ENCODE data around the gene CHD9.
"Not testable (repeated sequence)": the region's sequence is repeated elsewhere in the genome, so short reads cannot be mapped to it uniquely, and the experiment has no call there.

CHD9 gene

DNA sequence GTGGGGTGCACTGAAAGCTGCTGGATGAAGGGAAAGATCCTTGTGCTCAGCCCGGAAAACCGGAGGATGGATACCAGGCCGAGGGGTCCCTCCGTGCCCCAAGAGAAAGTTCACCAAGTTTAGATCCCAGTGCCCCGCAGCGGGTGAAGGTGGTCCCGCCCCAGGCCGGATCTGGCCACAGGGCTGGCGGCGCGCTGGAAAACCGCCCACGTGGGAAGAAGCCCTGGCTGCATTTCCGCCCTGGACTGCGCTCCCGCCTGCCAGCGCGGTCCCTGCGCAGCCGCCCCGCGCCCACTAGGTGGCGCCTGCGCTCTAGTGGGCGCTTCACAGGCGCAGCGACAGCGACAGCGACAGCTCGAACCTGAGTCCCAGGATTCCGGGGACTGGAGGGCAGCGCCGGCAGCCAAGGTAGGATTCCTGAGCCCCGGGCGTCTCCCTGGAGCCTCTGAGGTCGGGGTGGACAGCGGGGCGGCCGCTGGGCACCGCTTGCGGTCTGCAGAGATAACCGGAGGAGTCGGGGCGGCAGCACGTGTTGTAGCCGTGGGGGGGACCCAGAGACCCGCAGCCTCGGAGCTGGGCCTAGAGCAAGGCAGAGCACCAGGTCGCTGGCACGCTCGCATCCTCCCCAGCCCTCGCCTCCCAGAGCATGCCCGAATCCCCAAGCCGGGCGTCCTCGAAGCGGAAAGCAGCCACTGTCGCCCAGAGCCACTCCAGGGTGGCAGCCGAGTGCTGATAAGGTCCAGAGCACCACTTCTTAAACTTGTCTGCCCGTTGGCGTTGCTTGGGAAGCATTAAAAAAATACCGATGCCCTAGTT is at the start of gene CHD9:
CHD9 (plus strand) TSS at position 322 of the 816 bp plus-strand sequence. CDS start 101,099 bp downstream, outside the sequence.
- DNase-seq: peak; percentile 30 to 61 (median 50)

GRCh38 chr16:53007095-53007494 is 47.7 kb upstream of the CHD9 start:
- no peak for DNase-seq

- no peak for DNase-seq
Observed at GRCh38 chr16:53014287-53014686, 40.5 kb upstream of the CHD9 start.

- no peak for DNase-seq
Observed at GRCh38 chr16:53018834-53019416, 35.9 kb upstream of the CHD9 start.

GRCh38 chr16:53022374-53022773 is 32.4 kb upstream of the CHD9 start:
- DNase-seq: no peak

DNA sequence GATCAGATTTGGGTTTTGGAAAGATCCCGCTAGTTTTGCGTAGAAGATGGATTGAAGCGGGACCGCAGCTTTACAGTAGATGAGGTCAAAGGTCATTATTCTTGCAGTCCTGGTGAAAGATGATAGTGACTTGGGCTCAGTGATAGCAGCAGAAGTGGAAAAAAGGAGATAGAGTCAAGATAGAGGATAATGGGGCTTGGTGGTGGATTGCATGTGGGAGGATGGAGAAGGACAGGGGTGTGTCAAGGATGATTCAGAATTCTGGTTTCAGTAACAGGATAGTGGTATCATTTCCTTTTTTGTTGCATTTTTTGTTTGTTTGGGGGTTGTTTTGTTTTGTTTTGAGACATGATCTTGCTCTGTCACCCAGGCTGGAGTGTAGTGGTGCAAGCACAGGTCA is 30.7 kb upstream of the CHD9 start:
- no peak for DNase-seq

GRCh38 chr16:53029971-53030370 is 24.8 kb upstream of the CHD9 start:
- no peak for DNase-seq

DNA sequence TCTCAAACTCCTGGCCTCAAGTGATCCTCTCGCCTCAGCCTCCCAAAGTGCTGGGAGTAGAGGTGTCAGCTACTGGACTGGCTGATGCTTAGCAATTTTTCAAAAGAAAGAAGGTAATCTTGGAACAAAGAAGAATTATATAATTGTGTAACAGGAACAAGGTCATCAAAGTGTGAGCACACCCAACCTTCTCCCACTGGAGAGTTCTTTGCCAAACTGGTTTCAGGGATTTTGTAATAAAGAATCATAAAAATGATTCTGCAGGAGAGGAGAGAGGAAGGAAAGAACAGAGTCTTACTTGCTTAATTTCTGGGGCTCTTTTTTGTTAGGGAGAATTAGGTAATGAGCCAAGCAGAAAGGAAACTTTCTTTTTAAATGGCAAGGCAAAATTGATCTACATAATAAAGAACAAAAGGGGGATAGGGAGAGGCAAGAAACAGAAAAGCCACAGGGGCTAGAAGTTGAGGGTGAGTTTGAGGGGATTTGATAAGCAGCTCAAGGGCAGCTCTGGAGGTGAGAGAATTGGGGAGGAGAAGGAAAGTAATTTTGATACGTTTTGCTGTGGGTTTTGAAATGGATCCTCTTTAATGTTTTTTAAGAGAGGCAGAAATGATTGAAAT is 23.4 kb upstream of the CHD9 start:
- no peak for DNase-seq

DNA sequence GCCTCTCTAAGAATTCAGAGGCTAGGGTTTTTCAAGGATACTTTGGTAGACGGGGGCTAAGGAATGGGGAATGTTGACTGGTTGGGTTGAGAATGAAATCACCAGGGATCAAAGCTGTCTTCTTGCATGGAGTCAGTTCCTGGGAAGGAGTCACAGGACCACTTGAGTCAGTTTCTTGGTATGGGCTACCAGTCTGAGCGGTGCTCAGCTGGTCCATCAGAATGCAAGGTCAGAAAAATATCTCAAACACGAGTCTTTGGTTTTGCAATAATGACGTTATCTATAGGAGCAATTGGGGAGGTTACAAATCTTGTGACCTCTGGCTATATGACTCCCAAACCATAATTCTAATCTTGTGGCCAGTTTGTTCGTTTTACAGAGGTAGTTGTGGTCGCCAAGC is 20.5 kb upstream of the CHD9 start:
- no peak for DNase-seq

GRCh38 chr16:53035176-53035942 is 19.4 kb upstream of the CHD9 start:
- no peak for DNase-seq

DNA sequence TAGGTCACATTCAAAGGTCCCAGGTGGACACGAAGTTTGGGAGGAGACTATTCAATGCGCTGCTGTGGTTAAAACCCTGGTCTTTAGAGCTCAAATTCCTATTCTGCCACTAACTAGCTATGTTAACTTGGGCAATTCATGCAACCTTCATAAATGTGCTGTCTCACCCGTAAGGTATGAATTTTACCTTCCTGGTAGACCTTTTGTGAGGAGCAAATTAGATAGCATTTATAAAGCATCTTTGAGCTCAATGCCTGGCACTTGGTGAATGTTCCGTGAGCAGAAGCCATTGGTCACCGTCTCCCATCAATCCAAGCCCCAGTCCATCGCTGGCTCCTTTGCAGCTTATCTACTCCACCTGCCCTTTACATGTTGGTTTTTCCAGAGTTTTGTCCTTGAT is 18.7 kb upstream of the CHD9 start:
- DNase-seq: no peak

DNA sequence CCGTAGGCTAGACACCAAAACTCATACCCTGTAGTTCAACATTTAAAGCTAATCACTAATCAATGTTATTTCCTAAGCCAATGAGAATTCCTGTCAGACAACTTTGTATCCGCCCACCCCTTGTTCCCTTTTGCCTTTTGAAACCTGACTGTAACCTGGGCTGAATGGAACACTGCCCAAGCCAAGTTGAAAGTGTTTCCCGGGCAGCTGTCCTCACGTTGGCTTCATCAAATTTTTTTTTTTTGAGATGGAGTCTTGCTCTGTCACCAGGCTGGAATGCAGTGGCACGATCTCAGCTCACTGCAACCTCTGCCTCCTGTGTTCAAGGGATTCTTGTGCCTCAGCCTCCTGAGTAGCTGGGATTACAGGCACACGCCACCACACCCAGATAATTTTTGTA is 18.1 kb upstream of the CHD9 start:
- DNase-seq: not testable (repeated sequence)

DNA sequence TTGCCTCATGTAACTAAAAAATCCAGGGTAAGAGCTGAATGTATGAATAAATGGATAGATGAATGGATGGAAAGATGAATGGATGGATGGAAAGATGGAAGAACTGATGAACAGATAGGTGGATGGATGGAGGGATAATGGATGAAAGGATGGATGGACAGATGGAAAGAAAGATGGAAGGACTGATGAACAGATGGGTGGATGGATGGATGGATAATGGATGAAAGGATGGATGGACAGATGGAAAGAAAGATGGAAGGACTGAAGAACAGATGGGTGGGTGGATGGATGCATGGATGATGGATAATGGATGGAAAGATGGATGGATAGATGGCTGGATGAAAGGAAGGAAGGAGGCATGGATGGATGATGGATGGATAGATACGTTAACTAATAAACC is 14.0 kb upstream of the CHD9 start:
- no peak for DNase-seq

DNA sequence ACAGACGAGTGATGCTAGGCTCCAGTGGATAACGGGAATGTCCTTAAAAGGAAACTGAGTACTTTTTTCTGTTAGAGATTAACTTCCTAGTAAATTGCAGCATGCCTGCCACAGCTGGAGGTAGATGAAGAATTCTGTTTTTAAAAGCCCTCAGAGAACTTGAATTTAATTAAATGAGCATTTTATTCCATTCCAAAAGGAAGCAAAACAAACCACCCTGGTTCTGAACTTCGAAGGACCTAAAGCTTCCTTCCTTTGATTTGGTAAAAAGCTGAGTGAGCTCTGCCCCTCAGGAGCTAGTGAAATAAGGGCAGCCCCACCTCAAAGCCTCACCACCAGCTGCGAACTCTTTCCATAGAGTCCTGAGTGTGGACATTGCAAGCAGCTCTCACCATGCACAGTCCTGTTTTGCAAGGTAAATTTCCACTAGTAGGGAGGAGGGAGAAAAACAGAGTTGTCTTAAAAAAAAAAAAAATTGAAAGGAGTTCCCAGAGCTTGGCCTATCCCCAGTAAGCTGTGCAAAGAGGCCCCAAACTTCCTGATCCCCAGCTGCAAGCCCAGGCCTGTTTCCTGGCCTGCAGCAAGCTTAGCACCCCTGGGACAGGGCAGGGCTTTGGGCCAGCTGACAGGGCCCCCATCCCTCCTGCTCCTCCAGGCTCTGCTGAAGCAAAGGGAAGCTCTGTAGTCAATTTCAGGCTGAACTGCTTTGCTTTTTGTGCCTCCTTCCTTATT is 13.3 kb upstream of the CHD9 start:
- DNase-seq: no peak

- no peak for DNase-seq
Observed at GRCh38 chr16:53042235-53042701, 12.5 kb upstream of the CHD9 start.

GRCh38 chr16:53043428-53043831 is 11.4 kb upstream of the CHD9 start:
- no peak for DNase-seq

DNA sequence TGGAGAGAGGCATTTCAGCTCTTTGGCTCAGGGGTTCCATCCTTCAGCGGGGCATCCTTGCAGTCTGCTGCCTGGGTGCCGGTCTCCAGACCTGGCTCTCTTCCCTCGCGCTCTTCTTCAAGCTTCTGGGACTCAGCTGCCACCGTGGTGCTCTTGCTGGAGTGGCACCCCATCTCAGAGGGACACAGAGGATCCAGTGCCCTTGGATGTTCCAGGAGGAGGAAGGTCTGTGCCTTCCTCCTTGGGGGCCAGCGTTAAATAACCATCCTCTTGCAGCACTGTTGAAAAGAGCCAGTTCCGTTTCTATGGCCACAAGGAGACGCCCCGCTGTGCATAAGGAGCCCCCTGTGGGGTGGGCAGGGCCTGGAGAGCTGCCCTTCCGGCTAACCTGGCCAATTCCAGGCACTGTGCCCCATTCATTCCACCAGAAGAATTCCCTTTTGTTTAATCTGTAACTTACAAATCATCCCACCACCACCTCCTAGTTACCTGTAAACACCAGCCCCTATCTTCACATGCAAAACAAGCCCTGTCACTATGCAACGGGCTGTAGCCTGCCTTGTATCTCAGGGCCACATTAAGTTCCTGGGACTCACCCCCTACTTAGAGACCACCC is 10.7 kb upstream of the CHD9 start:
- no peak for DNase-seq

- no peak for DNase-seq
Observed at GRCh38 chr16:53045341-53046220, 9.2 kb upstream of the CHD9 start.

GRCh38 chr16:53047515-53047914 is 7.3 kb upstream of the CHD9 start:
- not testable (repeated sequence) for DNase-seq

- no peak for DNase-seq
Observed at GRCh38 chr16:53048139-53048915, 6.5 kb upstream of the CHD9 start.

All from activated naive CD4-positive, alpha-beta T cell (primary cell).